Measurements from ENCODE around the gene SH3BP4.

GRCh38 chr2:235011607-235011928 lies 59.8 kb downstream of the SH3BP4 start:
- TF ChIP-seq CTCF (IDR thresholded peaks at IDR 0.05), result no peak
- TF ChIP-seq EZH2 (IDR thresholded peaks at IDR 0.05; ENCODE audit: borderline replicate concordance, insufficient read depth, low read depth, low read length, poor library complexity, severe bottlenecking), result no peak
